ENCODE measurements around the gene IFFO2. TPM values are rescaled to one million over a fixed set of nuclear protein-coding genes. Genes with fewer than 3 reads are reported as not detected.

IFFO2 gene
- total RNA-seq: 1 to 10 TPM; 4.6 to 6.4 TPM
- polyA plus RNA-seq (2013, experiment 1 of 2): 7.7 TPM
- 6.8 TPM for polyA plus RNA-seq (2013, experiment 2 of 2)
- long read RNA-seq, experiment 1, partial matches to known transcripts: 0 of 1 reads
- long read RNA-seq, experiment 1, other reads (novel, unspliced or antisense): 1 of 1 reads
- long read RNA-seq, experiment 2, full-length matches to known transcripts: 1 of 3 reads
- long read RNA-seq, experiment 2, partial matches to known transcripts: 0 of 3 reads
- long read RNA-seq, experiment 2, other reads (novel, unspliced or antisense): 2 of 3 reads
- long read RNA-seq, experiment 3: 0 reads
- long read RNA-seq, experiment 4: 0 reads

- no peak within 1 kb of the TSS for H3K27ac Mint-ChIP-seq
- peaks cover 15% of the 10 kb centered on the region for H3K4me1 Mint-ChIP-seq
- Histone ChIP-seq H3K27me3 (ENCODE audit: control insufficient read depth, insufficient read depth, low read length, poor library complexity, severe bottlenecking) (peaks cover 48% of the 10 kb centered on the region), H3K4me3 (ENCODE audit: low read length) (peak within 1 kb of the TSS; percentile 82), H3K9ac (ENCODE audit: extremely low read depth, low read length, poor library complexity, severe bottlenecking) (peak within 1 kb of the TSS; percentile 38), H3K9me3 (ENCODE audit: control insufficient read depth, low read length) (no peaks in the 10 kb centered on the region), H3K36me3 (ENCODE audit: control insufficient read depth, insufficient read depth, low read length) (no peaks in the 10 kb centered on the region), H3K4me1 (ENCODE audit: control insufficient read depth, insufficient read depth, low read length) (peaks cover 5% of the 10 kb centered on the region), H3K27ac (ENCODE audit: low read depth, low read length) (no peak within 1 kb of the TSS)
- H3K9me3 Mint-ChIP-seq: no peaks in the 10 kb centered on the region
- H3K4me3 Mint-ChIP-seq: peak within 1 kb of the TSS; percentile 66
- DNase-seq: peak; percentile 99
- WGBS, 2 experiments (ENCODE audit: insufficient coverage in 1 of 2, insufficient read length in 1 of 2): 0 to 1% methylated on average over 44 to 119 of the region's 119 CpGs
- H3K36me3 Mint-ChIP-seq (ENCODE audit: low read depth): no peaks in the 10 kb centered on the region
- peaks cover 53% of the 10 kb centered on the region for H3K27me3 Mint-ChIP-seq (ENCODE audit: insufficient read depth)
- TF ChIP-seq, protein P1, sequence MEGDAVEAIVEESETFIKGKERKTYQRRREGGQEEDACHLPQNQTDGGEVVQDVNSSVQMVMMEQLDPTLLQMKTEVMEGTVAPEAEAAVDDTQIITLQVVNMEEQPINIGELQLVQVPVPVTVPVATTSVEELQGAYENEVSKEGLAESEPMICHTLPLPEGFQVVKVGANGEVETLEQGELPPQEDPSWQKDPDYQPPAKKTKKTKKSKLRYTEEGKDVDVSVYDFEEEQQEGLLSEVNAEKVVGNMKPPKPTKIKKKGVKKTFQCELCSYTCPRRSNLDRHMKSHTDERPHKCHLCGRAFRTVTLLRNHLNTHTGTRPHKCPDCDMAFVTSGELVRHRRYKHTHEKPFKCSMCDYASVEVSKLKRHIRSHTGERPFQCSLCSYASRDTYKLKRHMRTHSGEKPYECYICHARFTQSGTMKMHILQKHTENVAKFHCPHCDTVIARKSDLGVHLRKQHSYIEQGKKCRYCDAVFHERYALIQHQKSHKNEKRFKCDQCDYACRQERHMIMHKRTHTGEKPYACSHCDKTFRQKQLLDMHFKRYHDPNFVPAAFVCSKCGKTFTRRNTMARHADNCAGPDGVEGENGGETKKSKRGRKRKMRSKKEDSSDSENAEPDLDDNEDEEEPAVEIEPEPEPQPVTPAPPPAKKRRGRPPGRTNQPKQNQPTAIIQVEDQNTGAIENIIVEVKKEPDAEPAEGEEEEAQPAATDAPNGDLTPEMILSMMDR (conservative IDR thresholded peaks at IDR 0.05): no peak
These were observed at the start of gene IFFO2 for GRCh38 chr1:18956193-18957135. TSS of gene IFFO2 (minus strand) at chr1:18956676. CDS start at chr1:18956332, 344 bp downstream.

GRCh38 chr1:19006000-19006399, 49.5 kb upstream of the IFFO2 start:
- no peaks in the 10 kb centered on the region for H3K36me3 ChIP-seq (ENCODE audit: control insufficient read depth, insufficient read depth, low read length)
- no peaks in the 10 kb centered on the region for H3K27me3 ChIP-seq (ENCODE audit: control insufficient read depth, insufficient read depth, low read length, poor library complexity, severe bottlenecking)
- no peak overlapping the region for H3K27ac ChIP-seq (ENCODE audit: low read depth, low read length)
- DNase-seq: peak; percentile 68
- no peak overlapping the region for H3K27ac Mint-ChIP-seq
- no peak overlapping the region for H3K4me3 Mint-ChIP-seq
- TF ChIP-seq, protein P1 (conservative IDR thresholded peaks at IDR 0.05): no peak
- H3K4me1 ChIP-seq (ENCODE audit: control insufficient read depth, insufficient read depth, low read length): peaks cover 8% of the 10 kb centered on the region
- H3K9me3 ChIP-seq (ENCODE audit: control insufficient read depth, low read length): peaks cover under 1% of the 10 kb centered on the region
- 56 to 67% methylated on average over 1 to 4 of the region's 4 CpGs for WGBS, 2 experiments (ENCODE audit: insufficient coverage in 1 of 2, insufficient read length in 1 of 2)
- peaks cover 27% of the 10 kb centered on the region for H3K4me1 Mint-ChIP-seq
- H3K4me3 ChIP-seq (ENCODE audit: low read length): no peak overlapping the region
- no peak overlapping the region for H3K9ac ChIP-seq (ENCODE audit: extremely low read depth, low read length, poor library complexity, severe bottlenecking)
- peaks cover 3% of the 10 kb centered on the region for H3K27me3 Mint-ChIP-seq (ENCODE audit: insufficient read depth)
- no peaks in the 10 kb centered on the region for H3K36me3 Mint-ChIP-seq (ENCODE audit: low read depth)
- H3K9me3 Mint-ChIP-seq: peaks cover 14% of the 10 kb centered on the region

GRCh38 chr1:19003371-19004290, 47.2 kb upstream of the IFFO2 start:
- H3K9me3 ChIP-seq (ENCODE audit: control insufficient read depth, low read length): peaks cover 6% of the 10 kb centered on the region
- no peaks in the 10 kb centered on the region for H3K36me3 ChIP-seq (ENCODE audit: control insufficient read depth, insufficient read depth, low read length)
- H3K27ac ChIP-seq (ENCODE audit: low read depth, low read length): no peak overlapping the region
- WGBS, 2 experiments (ENCODE audit: insufficient coverage in 1 of 2, insufficient read length in 1 of 2): 92 to 94% methylated on average over 7 to 11 of the region's 11 CpGs
- Mint-ChIP-seq H3K4me3 (no peak overlapping the region), H3K9me3 (peaks cover 24% of the 10 kb centered on the region), H3K27ac (no peak overlapping the region), H3K36me3 (ENCODE audit: low read depth) (no peaks in the 10 kb centered on the region), H3K4me1 (peaks cover 24% of the 10 kb centered on the region), H3K27me3 (ENCODE audit: insufficient read depth) (peaks cover 8% of the 10 kb centered on the region)
- H3K27me3 ChIP-seq (ENCODE audit: control insufficient read depth, insufficient read depth, low read length, poor library complexity, severe bottlenecking): no peaks in the 10 kb centered on the region
- peaks cover 5% of the 10 kb centered on the region for H3K4me1 ChIP-seq (ENCODE audit: control insufficient read depth, insufficient read depth, low read length)
- no peak overlapping the region for H3K9ac ChIP-seq (ENCODE audit: extremely low read depth, low read length, poor library complexity, severe bottlenecking)
- no peak overlapping the region for H3K4me3 ChIP-seq (ENCODE audit: low read length)
- no peak for DNase-seq
- TF ChIP-seq, protein P1 (conservative IDR thresholded peaks at IDR 0.05): no peak

All from endodermal cell (in vitro differentiated cells).